ENCODE results near the gene LPP. TPM values are rescaled to one million over a fixed set of nuclear protein-coding genes. Genes with fewer than 3 reads are reported as not detected.

LPP gene
- total RNA-seq, 1 experiment from 2014 or later = 54.0 TPM

GRCh38 chr3:188761964-188762363 lies 608.0 kb downstream of the LPP start:
- POLR2A ChIA-PET = no interaction called here

GRCh38 chr3:188764609-188765008 lies 610.7 kb downstream of the LPP start:
- Histone ChIP-seq H3K36me3 (ENCODE audit: control insufficient read depth in 1 of 2, insufficient read depth in 2 of 2, low read length in 2 of 2) (no peaks in the 10 kb centered on the region), H3K4me1 (ENCODE audit: control insufficient read depth in 1 of 2, insufficient read depth in 2 of 2, low read length in 2 of 2) (no peaks in the 10 kb centered on the region), H4K20me1 (ENCODE audit: insufficient read depth) (no peaks in the 10 kb centered on the region), H3K4me3 (replicated peaks in 1 of 2; ENCODE audit: low read depth in 1 of 2, low read length in 2 of 2) (no peak overlapping the region), H3K27ac (ENCODE audit: low read depth, low read length) (no peak overlapping the region), H3K9me3 (ENCODE audit: control insufficient read depth in 1 of 2, insufficient read depth in 1 of 2, low read depth in 1 of 2, low read length in 2 of 2) (no peaks in the 10 kb centered on the region), H2AFZ (ENCODE audit: low read depth, low read length, poor library complexity, severe bottlenecking) (no peak overlapping the region), H3K27me3 (ENCODE audit: insufficient read depth, low read length) (no peaks in the 10 kb centered on the region), H3K4me2 (ENCODE audit: low read length) (no peak overlapping the region), H3K9ac (ENCODE audit: low read length) (no peak overlapping the region), H3K9me2 (ENCODE audit: insufficient read depth) (no peaks in the 10 kb centered on the region), H3K79me2 (ENCODE audit: insufficient read depth, low read length) (no peaks in the 10 kb centered on the region)
- ChIA-PET CTCF (no interaction called here), RAD21 (ENCODE audit: low non-redundant PET in 1 of 2, low total read pairs in 2 of 2, uncharacterized antibody in 2 of 2, unreplicated experiment in 2 of 2) (no interaction called here), POLR2A (no interaction called here)
- ATAC-seq (no peak), DNase-seq (ENCODE audit: low read depth, low spot score) (no peak)
- intact Hi-C loops (cut with micrococcal nuclease) = no loop called here
- no peak for TF ChIP-seq CEBPB (IDR thresholded peaks at IDR 0.05; ENCODE audit: low read depth)
- no peak for TF ChIP-seq ZBTB33 (IDR thresholded peaks at IDR 0.05; ENCODE audit: extremely low read depth, insufficient replicate concordance, low read length)
- TF ChIP-seq RAD21 (IDR thresholded peaks at IDR 0.05; ENCODE audit: low read depth) = no peak
- TF ChIP-seq MAX (IDR thresholded peaks at IDR 0.05) = no peak
- no peak for TF ChIP-seq SP1 (IDR thresholded peaks at IDR 0.05; ENCODE audit: low read depth)
- no peak for TF ChIP-seq YY1 (IDR thresholded peaks at IDR 0.05; ENCODE audit: extremely low read depth, insufficient replicate concordance, low read depth, low read length)
- no peak for TF ChIP-seq ZFX (IDR thresholded peaks at IDR 0.05)
- TF ChIP-seq CBX3 (IDR thresholded peaks at IDR 0.05; ENCODE audit: low read depth) = no peak
- TF ChIP-seq TCF7L2 (IDR thresholded peaks at IDR 0.05; ENCODE audit: borderline replicate concordance, extremely low read depth, insufficient read depth, insufficient read length) = no peak
- no TSS peak for BruUV-seq (replicated peaks)

More at GRCh38 chr3:188761964-188762363, 608.0 kb downstream of the LPP start:
- Histone ChIP-seq H3K9me2 (ENCODE audit: insufficient read depth) (no peaks in the 10 kb centered on the region), H3K4me2 (ENCODE audit: low read length) (no peak overlapping the region), H2AFZ (ENCODE audit: low read depth, low read length, poor library complexity, severe bottlenecking) (no peak overlapping the region), H3K4me3 (replicated peaks in 1 of 2; ENCODE audit: low read depth in 1 of 2, low read length in 2 of 2) (no peak overlapping the region), H3K4me1 (ENCODE audit: control insufficient read depth in 1 of 2, insufficient read depth in 2 of 2, low read length in 2 of 2) (no peaks in the 10 kb centered on the region), H4K20me1 (ENCODE audit: insufficient read depth) (no peaks in the 10 kb centered on the region), H3K79me2 (ENCODE audit: insufficient read depth, low read length) (no peaks in the 10 kb centered on the region), H3K27me3 (ENCODE audit: insufficient read depth, low read length) (no peaks in the 10 kb centered on the region), H3K27ac (ENCODE audit: low read depth, low read length) (no peak overlapping the region), H3K9me3 (ENCODE audit: control insufficient read depth in 1 of 2, insufficient read depth in 1 of 2, low read depth in 1 of 2, low read length in 2 of 2) (no peaks in the 10 kb centered on the region), H3K9ac (ENCODE audit: low read length) (no peak overlapping the region), H3K36me3 (ENCODE audit: control insufficient read depth in 1 of 2, insufficient read depth in 2 of 2, low read length in 2 of 2) (no peaks in the 10 kb centered on the region)
- ATAC-seq (no peak), DNase-seq (ENCODE audit: low read depth, low spot score) (no peak)
- no peak for TF ChIP-seq CEBPB (IDR thresholded peaks at IDR 0.05; ENCODE audit: low read depth)
- no peak for TF ChIP-seq SIN3A (IDR thresholded peaks at IDR 0.05; ENCODE audit: low read depth)
- no TSS peak for BruUV-seq (replicated peaks)
- ChIA-PET RAD21 (ENCODE audit: low non-redundant PET in 1 of 2, low total read pairs in 2 of 2, uncharacterized antibody in 2 of 2, unreplicated experiment in 2 of 2) (no interaction called here), CTCF (interaction anchor here (1.1 kb wide), 1 partner anchor 13 kb away, joined by 5 read pairs; no protein-coding TSS in a partner anchor)
- intact Hi-C loops (cut with micrococcal nuclease) = no loop called here
